Kidney tubule cell (primary cell): ENCODE data around the gene RECQL.
A peak's percentile ranks its signal among the peaks of the same experiment; 100 is the strongest.

Source experiments
- DNase-seq: peaks from one replicate; pipeline ENCODE4 v3.0.0-alpha.2; 2018; ENCODE audit warnings: low spot score

The RECQL gene, protein sequence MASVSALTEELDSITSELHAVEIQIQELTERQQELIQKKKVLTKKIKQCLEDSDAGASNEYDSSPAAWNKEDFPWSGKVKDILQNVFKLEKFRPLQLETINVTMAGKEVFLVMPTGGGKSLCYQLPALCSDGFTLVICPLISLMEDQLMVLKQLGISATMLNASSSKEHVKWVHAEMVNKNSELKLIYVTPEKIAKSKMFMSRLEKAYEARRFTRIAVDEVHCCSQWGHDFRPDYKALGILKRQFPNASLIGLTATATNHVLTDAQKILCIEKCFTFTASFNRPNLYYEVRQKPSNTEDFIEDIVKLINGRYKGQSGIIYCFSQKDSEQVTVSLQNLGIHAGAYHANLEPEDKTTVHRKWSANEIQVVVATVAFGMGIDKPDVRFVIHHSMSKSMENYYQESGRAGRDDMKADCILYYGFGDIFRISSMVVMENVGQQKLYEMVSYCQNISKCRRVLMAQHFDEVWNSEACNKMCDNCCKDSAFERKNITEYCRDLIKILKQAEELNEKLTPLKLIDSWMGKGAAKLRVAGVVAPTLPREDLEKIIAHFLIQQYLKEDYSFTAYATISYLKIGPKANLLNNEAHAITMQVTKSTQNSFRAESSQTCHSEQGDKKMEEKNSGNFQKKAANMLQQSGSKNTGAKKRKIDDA

DNA sequence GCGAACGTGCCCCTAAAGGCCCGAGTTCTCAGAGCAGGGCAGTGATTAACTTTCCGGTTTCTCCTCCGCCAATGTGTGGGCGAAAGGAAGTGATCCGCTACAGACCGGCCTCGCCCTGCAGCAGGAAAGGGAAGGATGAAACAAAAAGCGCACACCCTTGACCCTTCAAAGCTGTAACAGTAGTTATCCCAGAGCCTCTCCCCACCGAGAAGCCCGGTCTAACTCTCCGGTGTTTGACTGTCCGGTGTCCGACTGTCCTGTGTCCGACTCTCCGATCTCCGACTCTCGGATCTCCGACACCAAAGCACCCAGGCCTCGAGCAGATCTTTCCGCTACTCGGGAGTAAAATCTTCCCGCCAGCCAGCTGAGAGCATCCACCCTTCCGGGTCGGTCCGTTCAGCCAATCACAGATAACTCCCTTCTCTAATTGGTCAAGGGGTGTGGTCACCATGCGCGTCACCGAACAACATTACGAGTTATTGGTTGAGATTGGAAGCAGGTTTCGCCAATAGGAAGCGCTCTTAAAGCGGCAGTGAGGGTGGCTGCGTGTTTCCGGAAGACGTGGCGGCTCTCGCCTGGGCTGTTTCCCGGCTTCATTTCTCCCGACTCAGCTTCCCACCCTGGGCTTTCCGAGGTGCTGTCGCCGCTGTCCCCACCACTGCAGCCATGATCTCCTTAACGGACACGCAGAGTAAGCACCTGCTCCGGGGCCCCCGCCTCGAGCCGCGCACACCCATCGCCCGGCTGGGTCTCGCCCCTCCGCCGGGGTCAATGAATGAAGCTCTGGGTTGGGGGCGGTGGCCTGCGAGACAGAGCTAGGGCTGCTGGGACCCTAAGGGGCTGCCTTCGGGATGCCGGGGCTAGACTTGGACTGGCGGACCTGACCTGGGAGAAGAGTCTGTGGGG is at the start of gene RECQL, which contains the start of gene GOLT1B:
TSS of gene RECQL (minus strand) at position 378 of the 906 bp plus-strand sequence. CDS start 2,065 bp downstream, outside the sequence.
TSS of gene GOLT1B (plus strand) at position 532 of the 906 bp plus-strand sequence. CDS start at position 667, 135 bp downstream.
- DNase-seq = peak; percentile 98

DNA sequence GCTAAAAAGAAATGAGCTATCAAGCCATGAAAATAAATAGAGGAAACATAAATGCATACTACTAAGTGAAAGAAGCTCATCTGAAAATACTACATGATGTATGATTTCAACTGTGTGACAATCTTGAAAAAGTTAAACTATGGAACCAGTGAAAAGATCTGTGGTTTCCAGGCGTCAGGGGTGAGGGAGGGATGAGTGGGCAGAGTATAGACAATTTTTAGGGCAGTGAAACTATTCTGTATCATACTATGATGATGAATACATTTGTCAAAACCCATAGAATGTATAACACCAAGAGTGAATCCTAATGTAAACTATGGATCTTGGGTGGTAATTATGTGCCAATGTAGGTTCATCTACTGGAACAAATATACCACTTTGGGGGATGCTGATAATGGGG is 46.0 kb upstream of the RECQL start:
- no peak for DNase-seq

DNA sequence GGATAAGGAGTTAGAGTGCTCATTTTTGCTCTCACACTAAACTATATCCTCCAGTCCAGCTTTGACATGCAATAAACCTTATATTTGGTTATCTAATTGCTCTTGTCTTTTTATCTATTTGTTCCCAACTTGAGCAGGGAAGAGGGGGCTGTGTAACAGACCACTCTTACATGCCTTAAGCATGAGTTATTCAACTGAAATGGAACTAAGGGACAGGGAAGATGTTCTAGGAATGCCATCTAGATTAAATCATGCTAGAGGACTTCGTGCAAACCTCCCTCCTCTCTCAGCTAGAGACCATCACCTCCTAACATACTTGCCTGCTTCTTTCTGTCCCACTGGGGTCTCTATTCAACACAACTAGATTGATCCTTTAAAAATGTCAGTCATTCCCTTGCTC is 45.3 kb upstream of the RECQL start:
- peak; percentile 43 for DNase-seq

DNA sequence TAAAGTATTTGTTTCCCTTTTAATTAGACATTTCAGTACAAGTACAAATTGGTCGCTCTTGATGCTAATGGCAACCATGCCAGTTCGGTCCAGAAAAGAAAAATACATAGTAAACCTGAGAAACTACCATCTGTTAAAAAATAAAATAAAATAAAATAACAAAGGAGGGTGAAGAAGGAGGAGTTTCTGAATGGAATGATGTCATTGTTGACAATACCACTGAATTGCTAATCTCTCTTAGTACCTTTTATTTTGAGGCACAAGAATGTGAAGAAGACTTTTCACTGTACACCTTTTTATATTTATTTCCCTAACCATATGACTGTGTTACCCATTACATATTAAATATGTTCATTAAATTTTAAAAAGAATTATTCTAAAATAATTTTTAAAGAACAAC is 44.1 kb upstream of the RECQL start:
- DNase-seq = no peak

DNA sequence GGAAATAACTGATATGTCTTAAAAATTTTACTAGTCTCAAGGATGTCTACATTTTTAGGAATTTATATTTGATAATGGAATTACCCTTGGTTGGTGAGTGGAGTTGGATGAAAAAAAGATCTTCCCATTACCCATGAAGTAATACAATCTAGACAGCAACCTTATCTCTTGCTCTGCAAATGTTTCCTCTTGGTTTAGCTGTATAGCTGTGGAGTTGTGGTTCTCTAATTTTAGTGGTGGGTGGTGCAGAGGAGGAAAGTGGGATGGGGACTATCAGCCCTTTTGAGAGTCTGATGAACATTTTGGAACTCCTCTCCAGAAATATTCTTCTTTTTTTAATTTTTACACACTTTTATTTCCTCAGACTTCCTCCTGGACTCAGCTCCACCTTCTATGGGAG is 41.7 kb upstream of the RECQL start:
- no peak for DNase-seq

DNA sequence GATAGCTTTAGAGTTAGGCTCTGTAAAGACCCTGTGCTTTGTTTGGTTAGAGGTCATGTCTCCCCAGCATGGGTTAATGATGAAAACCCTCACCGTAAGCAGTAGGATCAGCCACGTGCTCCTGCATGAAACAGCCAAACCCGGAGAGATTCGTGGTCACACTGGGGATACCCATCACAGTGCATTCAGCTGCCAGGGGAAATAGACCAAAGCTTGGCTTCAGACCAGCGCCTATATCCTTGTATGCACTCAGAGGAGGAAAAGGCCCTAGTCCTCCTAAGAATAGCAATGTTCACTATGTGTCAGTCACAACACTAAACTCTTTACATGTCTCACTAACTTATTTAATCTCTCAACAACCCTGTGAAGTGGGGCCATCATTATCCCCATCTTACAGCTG is 41.0 kb upstream of the RECQL start:
- DNase-seq = no peak

DNA sequence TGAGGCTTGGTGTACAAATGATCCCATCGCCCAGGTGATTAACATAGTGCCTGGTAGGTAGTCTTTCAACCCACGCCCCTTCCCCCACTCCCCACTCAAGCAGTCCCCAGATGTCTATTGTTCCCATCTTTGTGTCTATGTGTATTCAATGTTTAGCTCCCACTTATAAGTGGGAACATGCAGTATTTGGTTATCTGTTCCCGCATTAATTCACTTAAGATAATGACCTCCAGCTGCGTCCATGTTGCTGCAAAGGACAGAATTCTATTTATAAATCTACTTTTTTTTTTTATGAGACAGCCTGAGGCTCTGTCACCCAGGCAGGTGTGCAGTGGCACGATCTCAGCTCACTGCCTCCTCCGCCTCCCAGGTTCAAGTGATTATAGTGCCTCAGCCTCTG is 40.3 kb upstream of the RECQL start:
- no peak for DNase-seq

DNA sequence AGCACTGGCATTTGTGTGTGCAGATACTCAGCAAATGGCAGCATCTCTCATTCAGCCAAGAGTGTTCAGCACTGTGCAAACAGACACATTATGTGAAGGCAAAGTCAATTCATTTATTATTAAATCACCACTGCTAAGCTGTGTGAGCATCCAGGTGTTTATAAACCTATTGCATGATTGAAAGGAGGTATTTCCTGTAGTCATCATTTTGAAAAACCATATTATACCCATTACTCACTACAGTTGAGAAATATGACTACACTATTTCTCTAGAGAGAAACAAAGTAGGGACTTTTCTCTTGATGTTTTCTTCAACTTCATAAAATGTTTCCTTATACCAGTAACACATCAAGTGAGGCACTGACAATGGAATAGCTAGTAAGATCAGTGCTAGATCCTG is 38.4 kb upstream of the RECQL start:
- DNase-seq = peak; percentile 24

DNA sequence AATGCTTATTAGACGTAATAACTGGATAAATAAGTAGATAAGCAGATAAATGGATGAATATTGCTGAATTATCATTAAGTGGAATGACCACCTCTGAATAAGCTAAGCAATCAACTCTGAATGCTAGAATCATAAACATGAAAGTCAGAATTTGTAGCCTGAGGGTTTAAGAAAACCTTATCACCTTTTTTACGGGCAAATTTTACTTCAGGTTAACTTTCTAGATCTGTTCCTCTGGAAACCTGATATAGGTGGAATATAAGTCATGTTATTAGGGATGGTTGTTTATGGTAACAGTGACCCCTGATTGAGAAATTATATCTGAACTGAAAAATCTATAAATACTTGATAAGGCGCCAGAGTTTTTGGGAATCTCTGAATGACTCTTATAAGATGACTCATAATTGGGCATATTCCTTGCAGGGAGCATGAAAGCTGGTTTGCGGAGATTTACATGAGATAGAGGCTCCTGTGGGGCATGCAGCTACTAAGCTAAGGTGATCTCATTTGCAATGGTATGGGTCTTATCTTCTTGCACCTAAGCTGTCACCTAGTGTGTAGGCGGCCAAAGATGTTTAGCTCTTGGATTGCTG is 36.7 kb upstream of the RECQL start:
- no peak for DNase-seq

DNA sequence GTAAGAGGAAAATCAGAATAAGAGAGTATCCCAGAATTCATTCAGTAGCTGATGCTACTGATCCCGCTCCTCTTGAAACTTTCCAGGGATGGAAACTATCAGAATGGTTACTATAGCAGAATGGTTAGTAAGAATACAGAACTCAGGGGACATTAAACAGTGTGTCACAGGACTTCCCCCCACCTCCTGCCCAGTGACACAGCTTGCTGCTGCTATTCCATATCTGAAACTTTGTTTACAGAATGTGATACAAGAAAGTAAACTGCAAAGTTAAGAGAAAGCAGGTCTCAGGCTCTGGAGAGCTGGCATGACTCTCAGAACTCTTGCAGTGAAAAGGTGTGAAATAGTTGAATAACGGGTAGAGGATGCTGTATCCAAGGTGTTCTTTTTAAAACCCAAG is 28.0 kb upstream of the RECQL start:
- no peak for DNase-seq

DNA sequence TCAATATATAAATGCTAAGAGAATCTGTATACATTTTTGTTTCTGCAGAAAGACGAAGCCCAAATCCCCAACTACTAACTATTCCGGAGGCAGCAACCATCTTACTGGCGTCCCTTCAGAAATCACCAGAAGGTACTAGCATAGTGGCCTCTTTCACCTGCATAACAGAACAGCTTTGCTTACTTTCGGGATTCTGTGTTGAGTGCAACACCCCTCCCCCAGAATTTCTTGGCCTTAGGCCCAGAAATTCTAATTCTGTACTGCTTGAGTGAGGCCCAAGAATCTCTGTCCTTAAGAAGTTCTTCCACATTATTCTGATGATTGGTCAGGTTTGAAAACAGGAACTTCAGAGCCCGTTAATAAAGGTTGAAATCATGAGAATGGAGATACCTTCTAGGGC is 27.5 kb upstream of the RECQL start:
- DNase-seq = peak; percentile 84

DNA sequence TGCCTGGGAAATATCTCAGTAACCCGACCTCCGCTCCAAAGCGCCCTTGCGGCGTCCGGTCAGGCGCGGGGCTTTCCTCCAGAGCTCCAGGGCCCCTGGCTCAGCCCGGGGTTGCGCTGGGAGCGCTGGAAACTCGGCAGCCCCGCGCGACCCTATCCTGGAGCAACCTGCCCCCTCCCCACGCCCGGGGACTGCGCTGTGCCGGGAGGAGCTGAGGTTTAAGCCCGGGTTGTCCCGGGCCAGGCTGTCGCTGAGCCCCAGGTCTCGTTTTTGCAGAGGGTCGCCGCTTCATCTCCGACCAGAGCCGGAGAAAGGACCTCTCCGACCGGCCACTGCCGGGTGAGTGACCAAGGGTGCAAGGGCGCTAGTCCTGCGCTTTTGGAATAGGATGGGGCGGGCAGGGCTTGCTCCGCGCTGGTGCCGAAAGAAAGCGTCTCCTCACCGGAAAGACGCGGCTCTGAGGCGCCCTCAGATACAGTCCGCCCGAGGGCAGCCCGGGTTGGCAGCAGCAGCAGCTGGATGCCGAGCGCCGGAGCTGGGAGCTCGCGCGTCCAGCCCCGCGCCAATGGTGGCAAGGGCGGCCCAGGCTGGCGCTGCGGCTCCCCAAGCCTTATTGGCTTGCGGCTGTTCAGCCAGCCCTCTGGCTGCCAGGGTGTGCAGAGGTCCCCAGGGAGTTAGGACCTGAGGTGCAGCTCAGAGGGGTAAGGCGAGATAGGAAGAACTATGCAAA is 26.2 kb upstream of the RECQL start:
- peak; percentile 76 for DNase-seq

DNA sequence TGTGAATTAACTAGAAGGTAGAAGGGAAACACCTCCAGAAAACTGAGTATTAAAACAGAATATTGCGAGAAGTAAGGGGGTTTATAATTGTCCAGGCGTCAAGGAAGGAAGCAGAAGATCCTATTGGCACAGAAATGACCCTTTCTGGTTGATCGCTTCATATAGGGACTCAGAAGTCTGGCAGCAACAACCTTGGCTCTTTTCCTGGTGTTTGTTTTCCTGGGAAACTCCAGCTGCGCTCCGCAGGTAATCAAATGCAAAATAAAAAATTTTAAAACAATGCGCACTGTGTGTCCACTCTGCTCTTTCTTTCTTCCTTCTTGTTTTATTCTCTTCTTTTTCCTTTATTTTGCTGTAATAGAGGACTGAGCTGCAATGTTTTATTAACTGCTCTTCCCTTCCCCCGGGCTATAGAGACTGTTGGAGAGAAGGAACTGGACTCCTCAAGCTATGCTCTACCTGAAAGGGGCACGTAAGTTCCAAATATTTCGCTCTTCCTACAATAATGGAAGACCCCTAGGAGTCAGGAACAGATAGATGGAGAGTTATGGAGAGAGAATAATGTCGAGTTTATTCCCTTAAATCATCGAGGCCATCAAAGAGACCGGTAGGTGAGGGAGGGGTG is 25.4 kb upstream of the RECQL start:
- DNase-seq = peak; percentile 37

DNA sequence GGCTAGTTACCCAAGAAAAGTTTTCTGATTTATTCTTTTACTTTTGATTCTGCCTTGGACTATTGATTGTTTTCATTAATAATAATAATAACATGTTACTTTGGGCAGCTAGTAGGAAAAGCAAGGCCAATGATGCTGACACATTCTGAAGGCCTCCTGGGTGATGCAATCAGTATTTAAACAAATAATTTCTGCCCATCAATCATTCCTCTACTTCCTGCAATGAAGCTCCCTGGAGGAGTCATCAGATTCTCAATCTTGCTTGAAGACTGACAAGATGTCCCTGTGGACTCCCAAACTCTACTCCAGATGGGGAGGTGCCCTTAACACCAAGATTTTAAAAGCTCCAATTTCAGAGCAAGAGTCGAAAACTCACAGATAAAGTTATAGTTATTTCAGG is 24.6 kb upstream of the RECQL start, which contains the start of gene SPX:
TSS of gene SPX (plus strand) at position 244 of the 400 bp plus-strand sequence. CDS start 177 bp downstream, outside the sequence.
- peak; percentile 79 for DNase-seq

DNA sequence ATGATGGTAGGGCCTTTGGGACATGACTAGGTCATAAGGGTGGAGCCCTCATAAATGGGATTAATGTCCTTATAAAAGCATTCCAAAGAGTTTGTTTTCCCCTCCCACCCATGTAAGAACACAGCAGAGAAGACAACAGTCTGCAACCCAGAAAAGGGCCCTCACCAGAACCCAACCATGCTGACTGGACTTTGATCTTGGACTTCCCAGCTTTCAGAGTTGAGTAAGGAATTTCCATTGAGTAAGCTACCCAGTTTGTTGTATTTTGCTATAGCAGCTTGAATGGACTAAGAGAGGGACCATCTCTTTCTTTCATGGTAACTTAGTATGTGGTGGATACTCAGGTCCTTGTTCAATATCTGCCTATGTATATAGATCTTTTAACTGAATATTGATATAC is 21.7 kb upstream of the RECQL start:
- DNase-seq = no peak

DNA sequence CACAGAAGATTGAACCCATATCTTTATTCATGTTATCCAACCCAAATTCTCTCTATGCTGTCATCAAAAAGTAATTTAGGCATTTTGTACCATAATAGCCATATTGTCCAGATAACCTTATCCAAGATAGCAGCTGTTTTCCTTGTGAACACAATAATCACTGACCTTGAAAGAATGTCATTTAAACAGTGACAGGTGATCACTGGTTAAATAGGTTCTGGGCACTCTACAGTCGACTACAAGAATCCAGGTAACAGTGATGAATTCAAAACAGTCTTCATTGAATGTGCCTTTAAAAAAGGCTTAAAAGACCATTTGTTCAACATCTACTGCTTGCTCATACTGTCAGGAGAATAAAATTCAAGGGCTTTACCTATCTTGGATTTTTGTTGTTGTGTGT is 20.1 kb upstream of the RECQL start:
- no peak for DNase-seq

DNA sequence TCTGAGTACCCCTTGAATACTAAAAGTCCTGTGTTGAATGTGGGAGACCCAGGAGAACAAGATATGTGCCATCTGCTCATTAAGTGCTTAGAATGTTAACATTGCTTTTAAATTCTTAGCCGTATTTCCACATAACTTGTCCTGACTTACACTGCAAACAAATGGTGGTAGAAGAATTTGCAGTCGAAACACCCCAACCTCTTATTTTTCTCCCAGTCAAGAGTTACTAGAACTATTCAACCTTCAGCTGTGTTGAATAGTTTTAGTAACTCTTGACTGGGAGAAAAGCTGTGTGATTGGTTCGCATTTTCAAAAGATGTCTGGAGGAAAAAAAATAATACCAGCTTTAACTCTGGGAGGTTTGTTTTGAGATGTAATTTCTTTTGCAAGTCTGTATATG is 17.0 kb upstream of the RECQL start:
- no peak for DNase-seq

DNA sequence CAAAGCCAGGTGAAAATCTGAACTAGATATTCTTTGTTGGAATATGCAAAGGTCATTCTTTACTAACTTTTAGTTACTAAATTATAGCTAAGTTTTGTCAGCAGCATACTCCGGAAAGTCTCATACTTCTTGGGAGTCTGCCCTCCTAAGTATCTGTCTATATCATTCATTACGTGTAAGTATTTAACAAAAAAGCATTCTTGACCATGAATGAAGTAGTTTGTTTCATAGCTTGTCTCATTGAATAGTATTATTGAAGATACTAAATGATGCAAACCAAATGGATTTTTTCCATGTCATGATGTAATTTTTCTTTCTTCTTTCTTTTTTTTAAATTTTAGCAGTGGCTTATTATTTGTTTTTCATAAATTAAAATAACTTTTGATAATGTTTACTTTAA is 14.8 kb upstream of the RECQL start:
- no peak for DNase-seq

DNA sequence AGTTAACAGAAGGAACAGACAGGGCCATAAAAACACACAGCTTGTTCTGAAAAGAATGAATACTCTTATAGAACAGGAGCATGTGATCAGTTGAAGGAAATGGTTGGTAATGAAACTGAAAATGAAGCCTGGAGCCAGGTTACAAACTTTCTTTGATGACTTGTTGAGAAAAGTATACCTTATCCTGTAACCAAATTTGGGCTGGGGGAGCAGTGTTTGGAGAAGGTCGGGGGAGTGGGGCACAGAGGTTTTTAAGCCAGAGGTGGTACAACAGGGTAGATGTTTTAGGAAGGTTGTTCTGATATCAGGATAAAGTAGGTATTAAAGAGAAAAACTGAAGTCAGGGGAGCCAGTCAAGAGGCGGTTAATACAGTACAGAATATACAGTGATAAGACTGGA is 8.3 kb upstream of the RECQL start:
- no peak for DNase-seq

DNA sequence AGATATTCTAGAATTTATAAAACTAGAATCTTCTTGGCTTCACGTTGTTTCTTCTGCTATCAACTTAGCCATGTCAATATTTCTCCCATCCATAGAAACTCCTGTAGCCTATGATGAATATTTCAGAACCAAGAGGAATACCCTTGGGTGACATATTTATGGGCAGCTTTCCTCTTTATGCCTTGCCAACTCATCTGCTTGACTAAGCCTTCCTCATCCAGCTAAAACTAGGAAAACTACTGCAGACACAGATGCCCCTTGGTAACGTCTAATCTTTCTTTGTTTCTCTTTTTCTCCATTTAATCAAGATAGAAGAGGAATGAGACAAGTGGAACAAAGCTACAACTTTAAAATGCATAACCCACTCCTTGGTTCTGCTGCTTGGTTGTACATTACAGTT is 6.4 kb upstream of the RECQL start:
- DNase-seq = no peak

DNA sequence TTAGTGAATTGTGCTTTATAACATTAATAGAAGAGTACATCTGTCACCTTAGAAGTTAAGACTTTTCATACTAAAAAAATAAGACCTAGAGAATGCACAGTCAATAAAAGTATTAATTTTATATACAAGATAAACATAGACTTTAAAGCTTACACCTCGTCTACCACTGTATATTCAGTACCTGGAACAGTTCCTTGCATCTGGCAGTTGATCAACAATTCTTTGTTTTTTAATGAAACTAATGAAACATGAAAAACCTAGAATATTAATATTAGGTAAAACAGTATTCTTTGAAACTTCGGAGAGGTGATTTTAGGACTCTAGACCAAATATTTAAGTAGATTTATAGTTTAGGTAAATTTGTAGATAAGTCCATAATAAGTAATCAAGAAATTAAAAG is 4.5 kb upstream of the RECQL start:
- no peak for DNase-seq
